Activated B cell treated with CpG ODN at 0.5 μM for 24 hours (primary cell): ENCODE results near the gene BCOR. TPM values are rescaled to one million over a fixed set of nuclear protein-coding genes. Genes with fewer than 3 reads are reported as not detected.
A peak's percentile ranks its signal among the peaks of the same experiment; 100 is the strongest.

ENCODE experiments used
- ATAC-seq: fragments of 200-7000 bp; cut with Tn5 transposase; one replicate; pipeline ENCODE4 v1.10.0; 2021; ENCODE audit warnings: low read depth, mild to moderate bottlenecking, moderate library complexity
- CTCF ChIA-PET: fragments of 350-600 bp; sonication (Branson Sonifier 250); formaldehyde crosslinking; loops from one replicate; lab custom pipeline; 2021; ENCODE audit warnings: antibody characterized with exemption; lab: Charles Lee
- POLR2A ChIA-PET: fragments of 350-600 bp; sonication (Branson Sonifier 250); formaldehyde crosslinking; loops from one replicate; lab custom pipeline; 2021; ENCODE audit warnings: antibody characterized with exemption; lab: Charles Lee
- DNase-seq: peaks from one replicate; pipeline ENCODE4 v3.0.0; 2022
- H3K27ac Mint-ChIP-seq: one replicate; pipeline ENCODE4 v1.8.0; 2020; ENCODE audit warnings: mixed read lengths
- H3K27me3 Mint-ChIP-seq: one replicate; pipeline ENCODE4 v1.8.0; 2021; ENCODE audit warnings: mixed read lengths
- H3K36me3 Mint-ChIP-seq: one replicate; pipeline ENCODE4 v1.8.0; 2021; ENCODE audit warnings: low read depth, mixed read lengths
- H3K4me1 Mint-ChIP-seq: one replicate; pipeline ENCODE4 v1.8.0; 2021; ENCODE audit warnings: mixed read lengths
- H3K4me3 Mint-ChIP-seq: one replicate; pipeline ENCODE4 v1.8.0; 2020; ENCODE audit warnings: mild to moderate bottlenecking, mixed read lengths
- H3K9me3 Mint-ChIP-seq: one replicate; pipeline ENCODE4 v1.8.0; 2020; ENCODE audit warnings: mixed read lengths
- CTCF ChIP-seq: fragments of 200-600 bp; IDR thresholded peaks from one replicate; pipeline ENCODE4 v1.8.0; 2022; ENCODE audit warnings: antibody characterized with exemption, mild to moderate bottlenecking
- intact Hi-C: fragments of 100-400 bp; cut with micrococcal nuclease; formaldehyde crosslinking; loops from one replicate; pipeline ENCODE4 v1.15.1; 2024
- total RNA-seq: library from RNA; stranded (reverse); gene quantifications from 2 replicates; pipeline ENCODE4 v1.2.3, GENCODE V29; 2022

BCOR gene
- total RNA-seq, 1 donor from 2014 or later = 59.3 TPM

GRCh38 chrX:40116925-40117324 is 19.2 kb upstream of the BCOR start:
- no peak for DNase-seq
- no peaks in the 10 kb centered on the region for H3K27me3 Mint-ChIP-seq
- POLR2A ChIA-PET = no interaction called here
- ATAC-seq = no peak
- intact Hi-C loops = no loop called here
- H3K9me3 Mint-ChIP-seq = no peaks in the 10 kb centered on the region
- H3K27ac Mint-ChIP-seq = no peak overlapping the region
- no peak overlapping the region for H3K4me3 Mint-ChIP-seq
- TF ChIP-seq CTCF = no peak
- CTCF ChIA-PET = no interaction called here
- H3K36me3 Mint-ChIP-seq = no peaks in the 10 kb centered on the region
- peaks cover 9% of the 10 kb centered on the region for H3K4me1 Mint-ChIP-seq

DNA sequence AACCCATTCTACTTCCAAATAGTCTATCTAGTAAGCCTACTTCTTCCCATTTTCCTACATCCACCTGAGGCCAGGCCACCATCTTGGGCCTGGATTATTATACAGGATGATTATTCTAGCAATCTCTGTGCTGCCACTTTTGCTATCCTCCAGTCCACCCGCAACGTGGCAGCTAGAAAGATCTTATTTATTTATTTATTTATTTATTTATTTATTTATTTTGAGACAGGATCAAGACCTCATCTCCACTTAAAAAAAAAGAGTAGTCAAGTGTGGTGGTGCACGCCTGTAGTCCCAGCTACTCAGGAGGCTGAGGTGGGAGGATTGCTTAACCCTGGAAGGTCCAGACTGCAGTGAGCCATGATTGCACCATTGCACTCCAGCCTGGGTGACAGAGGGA is 15.2 kb upstream of the BCOR start:
- no peaks in the 10 kb centered on the region for H3K27me3 Mint-ChIP-seq
- H3K9me3 Mint-ChIP-seq = no peaks in the 10 kb centered on the region
- TF ChIP-seq CTCF = no peak
- ATAC-seq = no peak
- no peak for DNase-seq
- ChIA-PET CTCF (interaction anchor here (1.3 kb wide), 1 partner anchor 99 kb away, joined by 3 read pairs; no protein-coding TSS in a partner anchor), POLR2A (interaction anchor here (0.6 kb wide), 1 partner anchor 16 kb away, joined by 3 read pairs; no protein-coding TSS in a partner anchor)
- H3K4me1 Mint-ChIP-seq = peaks cover 6% of the 10 kb centered on the region
- no peaks in the 10 kb centered on the region for H3K36me3 Mint-ChIP-seq
- no peak overlapping the region for H3K4me3 Mint-ChIP-seq
- intact Hi-C loops = no loop called here
- H3K27ac Mint-ChIP-seq = no peak overlapping the region

- H3K9me3 Mint-ChIP-seq = no peaks in the 10 kb centered on the region
- TF ChIP-seq CTCF = no peak
- no peak overlapping the region for H3K4me3 Mint-ChIP-seq
- peaks cover 12% of the 10 kb centered on the region for H3K4me1 Mint-ChIP-seq
- no peak for ATAC-seq
- H3K36me3 Mint-ChIP-seq = no peaks in the 10 kb centered on the region
- no peak for DNase-seq
- H3K27me3 Mint-ChIP-seq = no peaks in the 10 kb centered on the region
- ChIA-PET CTCF (interaction anchor here (1.3 to 1.4 kb wide), 2 partner anchors 13 to 98 kb away, joined by 3 read pairs; no protein-coding TSS in a partner anchor), POLR2A (no interaction called here)
- intact Hi-C loops = no loop called here
- no peak overlapping the region for H3K27ac Mint-ChIP-seq
Observed at GRCh38 chrX:40111868-40112267, 14.1 kb upstream of the BCOR start.

DNA sequence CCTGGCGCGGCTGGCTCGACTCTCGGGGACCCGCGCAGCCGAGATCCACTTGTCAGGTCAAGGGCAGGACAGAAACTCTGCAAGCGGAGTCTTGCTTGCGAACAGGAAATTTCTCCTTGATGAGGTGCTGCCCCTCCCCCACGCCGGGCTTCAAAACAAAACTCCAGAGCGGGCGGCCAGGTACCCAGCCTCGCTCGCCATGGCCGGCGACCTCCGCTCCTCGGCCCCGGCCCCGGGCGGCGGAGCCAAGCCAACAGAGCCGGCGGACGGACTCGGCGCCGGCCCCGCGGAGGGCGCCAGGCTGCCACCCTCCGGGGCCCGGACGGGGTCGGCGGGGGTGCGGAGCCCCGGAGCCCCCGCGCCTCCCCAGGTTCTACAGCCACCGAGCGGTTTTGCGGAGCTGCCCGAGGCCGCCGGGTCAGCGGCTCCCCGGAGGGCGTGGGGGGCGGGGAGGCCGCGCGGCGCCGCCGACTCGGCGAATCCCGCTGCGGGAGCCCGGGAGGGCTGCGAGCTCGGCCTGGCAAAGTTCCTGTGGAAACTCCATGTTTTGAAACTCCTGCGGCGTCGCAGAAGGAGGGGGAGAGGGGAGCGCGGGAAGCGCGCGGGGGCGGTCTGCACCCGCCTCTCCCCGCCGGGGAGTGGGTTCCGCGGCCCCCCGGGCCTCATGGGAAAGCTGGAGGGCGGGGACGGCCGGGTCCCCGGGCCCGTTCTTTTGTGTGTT is 11.7 kb upstream of the BCOR start:
- DNase-seq (peak; percentile 22), ATAC-seq (no peak)
- no peak for TF ChIP-seq CTCF
- POLR2A ChIA-PET = interaction anchor here (1.5 to 1.9 kb wide), 3 partner anchors 10 to 44 kb away, joined by 5 to 25 read pairs (median 10); partner anchors contain the start of gene BCOR
- Mint-ChIP-seq H3K9me3 (no peaks in the 10 kb centered on the region), H3K36me3 (no peaks in the 10 kb centered on the region), H3K4me1 (peaks cover 16% of the 10 kb centered on the region), H3K4me3 (no peak overlapping the region), H3K27me3 (no peaks in the 10 kb centered on the region), H3K27ac (no peak overlapping the region)
- intact Hi-C loops = loop anchor here (1.0 kb wide), 1 partner anchor 13 kb away; no protein-coding TSS in a partner anchor
- CTCF ChIA-PET = no interaction called here

DNA sequence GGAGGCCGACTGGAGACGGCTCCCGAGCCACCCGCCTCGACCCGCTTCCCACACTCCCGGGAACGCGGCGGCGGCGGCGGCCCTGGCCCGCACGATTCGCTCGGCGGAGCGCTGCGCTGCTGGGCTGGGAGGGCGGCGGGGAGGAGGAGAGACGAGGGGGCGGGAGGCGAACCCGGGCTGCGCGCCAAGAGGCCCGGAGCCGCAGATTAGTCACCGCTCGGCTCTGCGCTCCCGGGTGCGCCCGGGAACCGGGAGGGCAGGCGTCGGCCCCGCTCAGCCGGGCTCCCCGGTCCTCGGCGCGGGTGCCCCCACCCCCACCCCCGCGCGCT is 11.2 kb upstream of the BCOR start:
- peaks cover 18% of the 10 kb centered on the region for H3K4me1 Mint-ChIP-seq
- peak overlapping the region; percentile 64 for H3K4me3 Mint-ChIP-seq
- no peak overlapping the region for H3K27ac Mint-ChIP-seq
- peak; percentile 29 for ATAC-seq
- no peaks in the 10 kb centered on the region for H3K27me3 Mint-ChIP-seq
- H3K36me3 Mint-ChIP-seq = no peaks in the 10 kb centered on the region
- no peak for TF ChIP-seq CTCF
- intact Hi-C loops = loop anchor here (1.0 kb wide), 1 partner anchor 13 kb away; no protein-coding TSS in a partner anchor
- ChIA-PET POLR2A (interaction anchor here (1.4 to 5.1 kb wide), 3 partner anchors 12 to 68 kb away, joined by 4 to 80 read pairs (median 5); partner anchors contain the start of gene BCOR), CTCF (interaction anchor here (1.4 kb wide), 1 partner anchor 60 kb away, joined by 3 read pairs; no protein-coding TSS in a partner anchor)
- DNase-seq = peak; percentile 44
- no peaks in the 10 kb centered on the region for H3K9me3 Mint-ChIP-seq
